Gastroesophageal sphincter (tissue), 4 donors: ENCODE data around the gene RHD. TPM values are rescaled to one million over a fixed set of nuclear protein-coding genes. Genes with fewer than 3 reads are reported as not detected.
"Not testable (repeated sequence)": the region's sequence is repeated elsewhere in the genome, so short reads cannot be mapped to it uniquely, and the experiment has no call there.

Experiments
- ATAC-seq: fragments of 150-250 bp; one replicate; pipeline ENCODE4 v1.9.1; 2016; ENCODE audit warnings: mild to moderate bottlenecking, moderate library complexity
- H3K27ac ChIP-seq, 4 donors: fragments of 200-600 bp; sonication (generic) in 3 of 4; 1 replicate in 3 of 4; 2 replicates in 1 of 4; pipeline ENCODE4 v1.5.1; 2016 to 2019
- H3K27me3 ChIP-seq: fragments of 200-600 bp; sonication (generic); one replicate; pipeline ENCODE4 v1.5.1; 2019
- H3K36me3 ChIP-seq, 2 donors: fragments of 200-600 bp; sonication (generic); one replicate each; pipeline ENCODE4 v1.5.1; 2019; ENCODE audit warnings: control low read depth in 1 of 2
- H3K4me1 ChIP-seq, 3 donors: fragments of 200-600 bp; sonication (generic); 1 replicate in 2 of 3; 2 replicates in 1 of 3; pipeline ENCODE4 v1.5.1; 2016 to 2019; ENCODE audit warnings: control low read depth in 2 of 3
- H3K4me3 ChIP-seq, 2 donors: fragments of 200-600 bp; sonication (generic); one replicate each; pipeline ENCODE4 v1.5.1; 2019; ENCODE audit warnings: mild to moderate bottlenecking in 1 of 2, moderate library complexity in 1 of 2
- H3K9me3 ChIP-seq, 3 donors: fragments of 200-600 bp; sonication (generic); one replicate each; pipeline ENCODE4 v1.5.1; 2017 to 2019; ENCODE audit warnings: control low read depth in 2 of 3
- CTCF ChIP-seq, 4 experiments: fragments of 200-600 bp in 2 of 4; fragments of 450-650 bp in 2 of 4; sonication (generic) in 1 of 4; IDR thresholded peaks; one replicate each; pipeline ENCODE4 v1.5.1; 2017 to 2019; ENCODE audit warnings: antibody characterized with exemption in 4 of 4, mild to moderate bottlenecking in 2 of 4, moderate library complexity in 2 of 4
- EP300 ChIP-seq: sonication (generic); formaldehyde crosslinking; IDR thresholded peaks from one replicate; pipeline ENCODE4 v1.6.1; 2017; ENCODE audit warnings: antibody characterized with exemption, mild to moderate bottlenecking
- POLR2A ChIP-seq, 2 donors: fragments of 450-650 bp; IDR thresholded peaks; one replicate each; pipeline ENCODE4 v1.6.1; 2017; ENCODE audit warnings: antibody characterized with exemption in 2 of 2, mild to moderate bottlenecking in 2 of 2, moderate library complexity in 1 of 2
- POLR2AphosphoS5 ChIP-seq: sonication (generic); formaldehyde crosslinking; IDR thresholded peaks from one replicate; pipeline ENCODE4 v1.6.1; 2017; ENCODE audit warnings: antibody characterized with exemption
- WGBS, 2 donors: methylation state at CpG; one replicate each; pipeline ENCODE4 v1.1.5; 2018; ENCODE audit warnings: low coverage in 1 of 2; 5-methylcytosine and 5-hydroxymethylcytosine counted together
- total RNA-seq, 4 donors: library from RNA; depleted of rRNA; stranded (reverse); fragments of >200 nt; gene quantifications; one replicate each; pipeline ENCODE4 v1.1.0, GENCODE V29; 2016

RHD gene
- total RNA-seq, 4 donors from 2014 or later: not detected

DNA sequence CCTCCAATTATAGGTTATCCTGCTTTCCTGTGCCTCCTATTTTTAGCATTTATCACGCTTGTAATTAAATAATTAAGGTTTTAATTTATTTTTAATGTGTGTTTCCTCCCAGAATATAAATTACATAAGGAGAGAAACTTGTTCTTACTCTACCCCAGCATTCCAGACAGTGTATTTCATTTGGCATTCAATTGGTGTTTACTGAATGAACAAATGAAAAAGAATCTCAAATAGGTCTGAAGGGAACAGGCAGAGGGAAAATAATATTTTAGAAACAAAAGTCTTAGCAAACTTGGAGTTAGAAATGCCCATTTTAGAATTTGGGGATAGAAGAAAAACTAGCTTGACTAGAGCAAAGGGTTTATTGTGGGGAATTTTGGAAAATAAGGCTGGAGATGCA, 15.1 kb upstream of the RHD start:
- ATAC-seq: no peak
- Histone ChIP-seq H3K9me3 (no peaks in the 10 kb centered on the region), H3K4me1 (no peaks in the 10 kb centered on the region), H3K36me3 (no peaks in the 10 kb centered on the region), H3K27me3 (no peaks in the 10 kb centered on the region), H3K4me3 (no peak overlapping the region), H3K27ac (no peak overlapping the region)
- WGBS, 2 donors: 33 to 58% methylated on average over 1 of the region's 1 CpG
- TF ChIP-seq CTCF (IDR thresholded peaks at IDR 0.05) (no peak), POLR2A (IDR thresholded peaks at IDR 0.05) (no peak), EP300 (no peak), POLR2AphosphoS5 (no peak)

- 56 to 80% methylated on average over 1 to 3 of the region's 7 CpGs for WGBS, 2 donors
- not testable (repeated sequence) for ATAC-seq
These were observed 12.5 kb upstream of the RHD start for GRCh38 chr1:25259813-25260212.

DNA sequence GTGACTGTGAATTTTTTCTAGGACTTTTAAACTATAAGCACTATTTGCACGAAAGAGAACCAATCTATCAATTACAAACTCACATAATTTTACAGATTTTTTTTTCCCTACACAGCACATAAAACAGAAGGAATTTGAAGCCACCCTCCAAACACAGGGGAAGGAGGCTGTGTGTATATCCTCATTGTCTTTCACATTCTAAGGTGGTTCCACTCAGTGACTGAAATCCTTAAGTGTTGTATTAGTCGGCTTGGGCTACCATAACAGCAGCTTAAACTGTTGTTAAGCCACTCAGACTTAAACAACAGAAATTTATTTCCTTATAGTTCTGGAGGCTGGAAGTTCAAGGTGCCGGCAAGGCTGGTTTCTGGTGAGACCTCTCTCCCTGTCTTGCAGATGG, 12.0 kb upstream of the RHD start:
- not testable (repeated sequence) for H3K27ac ChIP-seq

More at GRCh38 chr1:25259813-25260212, 12.5 kb upstream of the RHD start:
- H3K4me3 ChIP-seq, H3K36me3 ChIP-seq, H3K27me3 ChIP-seq, H3K27ac ChIP-seq, H3K4me1 ChIP-seq, H3K9me3 ChIP-seq: not testable (repeated sequence)

DNA sequence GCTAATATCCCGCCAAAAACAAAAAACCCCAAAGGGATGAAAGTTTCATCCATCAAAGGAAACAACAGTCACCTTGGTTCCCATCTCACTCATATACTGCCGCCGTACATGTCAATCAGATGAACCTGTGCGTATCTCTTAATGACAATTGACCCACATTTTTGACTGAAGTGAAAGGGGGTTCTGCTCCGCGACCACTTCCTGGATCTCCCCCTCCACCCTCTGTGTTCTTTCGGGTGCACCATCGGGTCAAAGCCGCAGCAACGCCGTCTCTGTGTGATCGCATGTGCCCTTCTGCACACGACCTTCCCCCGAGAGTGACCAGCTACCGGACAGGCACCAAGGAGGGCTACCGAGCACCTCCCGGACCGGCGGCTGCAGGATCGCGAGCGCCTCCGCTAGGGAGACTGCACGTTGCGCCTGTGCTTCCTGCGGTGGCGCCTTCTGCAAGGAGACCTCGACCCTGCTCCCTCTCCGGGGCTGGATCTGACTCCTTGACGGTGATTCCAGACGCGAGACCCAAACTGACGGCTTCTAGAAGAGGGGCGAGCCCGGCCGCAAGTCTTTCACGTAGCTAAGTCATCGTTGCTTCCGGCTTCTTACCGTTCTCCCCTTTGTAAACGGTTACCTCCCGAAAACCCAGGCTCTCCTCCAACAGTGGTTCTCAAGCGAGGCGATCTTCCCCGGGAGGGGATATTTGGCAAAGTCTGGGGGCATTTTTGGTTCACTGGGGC, 5.6 kb upstream of the RHD start:
- 0 to 2% methylated on average over 1 to 6 of the region's 45 CpGs for WGBS, 2 donors
- H3K27ac ChIP-seq: peak overlapping the region in 2 of 4 donors; percentile 84 to 89
- not testable (repeated sequence) for H3K4me1 ChIP-seq, H3K9me3 ChIP-seq, H3K36me3 ChIP-seq, H3K27me3 ChIP-seq
- peak in 1 of 4 experiments; percentile 36 for TF ChIP-seq CTCF (IDR thresholded peaks at IDR 0.05)
- peak overlapping the region; percentile 51 to 58 for H3K4me3 ChIP-seq
- peak; percentile 48 for ATAC-seq

More for the DNA sequence above, 12.0 kb upstream of the RHD start:
- not testable (repeated sequence) for H3K4me3 ChIP-seq, ATAC-seq, H3K9me3 ChIP-seq, H3K36me3 ChIP-seq, H3K4me1 ChIP-seq, H3K27me3 ChIP-seq
- WGBS, 2 donors: 88 to 94% methylated on average over 2 to 3 of the region's 3 CpGs

DNA sequence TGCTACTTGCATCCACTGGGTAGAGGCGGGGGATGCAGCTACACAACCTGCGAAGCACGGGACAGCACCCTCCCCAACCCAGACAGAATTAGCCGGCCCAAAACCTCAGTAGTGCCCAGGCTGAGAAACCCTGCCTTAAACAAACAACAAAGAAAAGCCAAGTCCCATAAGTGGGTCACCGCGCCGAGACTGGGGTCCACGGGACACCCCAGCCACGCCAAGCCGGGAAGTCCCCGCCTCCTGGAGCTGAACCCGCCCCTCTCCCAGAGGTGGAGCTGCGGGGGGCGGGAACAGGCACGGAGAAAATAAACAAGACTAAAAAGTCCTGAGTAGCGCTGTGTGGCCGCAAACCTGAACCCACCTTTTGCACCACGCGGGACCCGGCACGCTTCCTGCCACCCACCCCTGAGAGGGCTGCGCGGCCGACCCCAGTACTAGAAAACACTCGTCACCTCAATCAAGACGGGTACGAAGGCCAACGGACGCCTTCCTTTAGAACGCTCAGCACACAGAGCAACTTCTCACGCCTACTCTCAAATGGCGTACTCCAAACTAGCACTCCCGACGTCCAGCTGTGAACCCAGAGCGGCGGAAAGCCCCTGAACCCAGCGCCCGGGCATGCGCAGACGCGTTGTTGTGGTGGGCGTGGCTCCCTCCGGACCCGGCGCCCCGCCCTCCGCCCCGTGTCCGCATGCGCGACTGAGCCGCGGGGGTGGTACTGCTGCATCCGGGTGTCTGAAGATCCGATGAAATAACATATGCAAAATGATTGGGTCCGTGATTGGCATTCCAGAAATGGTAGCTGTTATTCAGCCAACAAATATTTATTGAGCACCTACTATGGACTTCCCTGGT, 4.8 kb upstream of the RHD start:
- H3K27me3 ChIP-seq, H3K4me1 ChIP-seq, H3K9me3 ChIP-seq, H3K36me3 ChIP-seq: not testable (repeated sequence)
- ATAC-seq: peak; percentile 96
- peak in 1 of 2 donors; percentile 43 for TF ChIP-seq POLR2A (IDR thresholded peaks at IDR 0.05)
- 0% methylated on average over 1 of the region's 56 CpGs; no CpG with 5 or more reads in 1 of the 2 donors for WGBS, 2 donors
- H3K27ac ChIP-seq: peak overlapping the region; percentile 44 to 89 (median 82)
- peak overlapping the region; percentile 51 to 58 for H3K4me3 ChIP-seq

GRCh38 chr1:25268143-25268760, 4.1 kb upstream of the RHD start:
- 4 to 14% methylated on average over 5 to 10 of the region's 14 CpGs for WGBS, 2 donors
- H3K27me3 ChIP-seq, H3K4me1 ChIP-seq, H3K36me3 ChIP-seq, ATAC-seq, H3K9me3 ChIP-seq: not testable (repeated sequence)
- H3K4me3 ChIP-seq: peak overlapping the region; percentile 51 to 58
- peak overlapping the region in 3 of 4 donors; percentile 79 to 89 (median 84) for H3K27ac ChIP-seq

GRCh38 chr1:25275648-25276047, 3.3 kb downstream of the RHD start:
- H3K4me3 ChIP-seq, H3K4me1 ChIP-seq, H3K9me3 ChIP-seq, H3K27ac ChIP-seq, ATAC-seq, H3K27me3 ChIP-seq, H3K36me3 ChIP-seq: not testable (repeated sequence)
- WGBS, 2 donors: 71 to 89% methylated on average over 3 to 4 of the region's 4 CpGs

GRCh38 chr1:25277295-25277694, 5.0 kb downstream of the RHD start:
- ATAC-seq, H3K4me1 ChIP-seq, H3K27me3 ChIP-seq, H3K36me3 ChIP-seq, H3K9me3 ChIP-seq, H3K4me3 ChIP-seq, H3K27ac ChIP-seq: not testable (repeated sequence)
- WGBS, 2 donors: no CpG with 5 or more reads among the region's 1 CpG

DNA sequence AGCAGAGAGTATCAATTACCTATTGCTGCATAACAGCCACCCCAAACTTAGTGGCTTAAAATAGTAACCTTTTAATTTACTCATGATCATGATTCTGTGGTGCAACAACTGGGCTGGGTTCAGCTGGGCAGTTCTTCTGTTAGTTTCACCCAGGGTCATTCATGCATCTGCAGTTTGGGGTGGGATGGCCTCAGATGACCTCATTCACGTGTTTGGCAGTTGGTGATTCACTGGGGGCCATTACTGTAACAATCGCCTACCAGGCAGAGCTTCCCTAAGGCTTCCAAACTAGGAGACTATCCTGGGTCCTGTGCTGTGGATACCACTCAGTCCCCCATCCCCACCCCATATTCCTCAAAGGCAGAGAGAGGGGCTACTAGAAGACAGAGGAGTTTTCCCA, 6.0 kb downstream of the RHD start:
- H3K9me3 ChIP-seq, H3K4me3 ChIP-seq, H3K36me3 ChIP-seq, H3K27ac ChIP-seq, H3K27me3 ChIP-seq, H3K4me1 ChIP-seq, ATAC-seq: not testable (repeated sequence)
- WGBS, 2 donors: no CpG with 5 or more reads among the region's 2 CpGs

- H3K27me3 ChIP-seq, H3K4me3 ChIP-seq, H3K4me1 ChIP-seq, H3K9me3 ChIP-seq, H3K27ac ChIP-seq, ATAC-seq, H3K36me3 ChIP-seq: not testable (repeated sequence)
- 0% methylated on average over 1 of the region's 8 CpGs; no CpG with 5 or more reads in 1 of the 2 donors for WGBS, 2 donors
These were observed 6.5 kb downstream of the RHD start for GRCh38 chr1:25278790-25279189.
